ENCODE results near the gene HM13. TPM values are rescaled to one million over a fixed set of nuclear protein-coding genes. Genes with fewer than 3 reads are reported as not detected.
A peak's percentile ranks its signal among the peaks of the same experiment; 100 is the strongest.

HM13 gene
- total RNA-seq, 1 experiment from 2014 or later, result 272 TPM

DNA sequence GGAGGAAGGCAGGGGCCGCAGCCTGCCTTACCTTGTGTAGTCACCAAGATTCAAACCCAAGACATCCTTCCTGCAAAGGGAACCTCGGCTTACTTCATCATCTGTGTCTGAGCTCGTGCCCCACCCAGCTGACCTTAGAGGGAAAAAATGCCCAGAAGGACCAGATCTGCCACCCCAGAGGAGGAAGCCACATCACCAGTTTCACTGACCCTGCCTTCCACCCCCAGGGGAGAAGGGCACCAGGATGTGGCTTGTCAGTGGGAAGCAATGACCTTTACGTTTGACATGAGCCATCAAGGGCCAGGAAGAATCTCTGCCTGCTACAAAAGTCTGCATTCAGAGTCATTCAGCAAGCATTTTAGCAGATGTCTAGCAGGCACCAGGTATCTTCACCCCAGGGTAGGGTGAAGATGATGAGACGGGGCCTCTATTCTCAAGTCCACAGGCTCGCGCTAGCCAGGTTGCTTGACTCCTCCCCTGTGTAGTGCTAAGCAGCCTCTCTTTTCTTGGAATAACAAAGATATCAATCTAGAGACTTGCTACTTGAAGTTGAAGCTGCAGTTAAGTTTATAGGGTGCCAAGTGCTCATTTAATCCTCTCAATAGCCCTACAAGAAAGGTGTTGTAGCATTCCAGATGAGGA lies 28.1 kb downstream of the HM13 start:
- no peaks in the 10 kb centered on the region for H3K27me3 ChIP-seq (ENCODE audit: insufficient read depth, low read depth)
- peak overlapping the region; percentile 61 for H3K4me2 ChIP-seq
- no peak overlapping the region for H3K4me3 ChIP-seq
- ChIA-PET POLR2A (ENCODE audit: unreplicated experiment) (interaction anchor here (0.6 to 0.8 kb wide), 3 partner anchors 20 to 63 kb away, joined by 3 to 7 read pairs (median 4); partner anchors contain the start of gene ID1), CTCF (interaction anchor here (1.8 to 1.9 kb wide), 2 partner anchors 25 to 70 kb away, joined by 6 to 8 read pairs; no protein-coding TSS in a partner anchor)
- peaks cover 55% of the 10 kb centered on the region for H3K79me2 ChIP-seq (ENCODE audit: low read depth)
- H3K4me1 ChIP-seq (replicated peaks; ENCODE audit: insufficient read depth), result peaks cover 80% of the 10 kb centered on the region
- H4K20me1 ChIP-seq (ENCODE audit: insufficient read depth), result no peaks in the 10 kb centered on the region
- H3K27ac ChIP-seq, result peak overlapping the region; percentile 89
- peaks cover 83% of the 10 kb centered on the region for H3F3A ChIP-seq (ENCODE audit: insufficient read depth, low read depth)
- H3K9me3 ChIP-seq (ENCODE audit: insufficient read depth, low read depth), result no peaks in the 10 kb centered on the region
- intact Hi-C loops (cut with micrococcal nuclease; ENCODE audit: unreplicated experiment), result loop anchor here (2.0 kb wide), 1 partner anchor 28 kb away; the partner anchor contains the start of gene HM13
- BruUV-seq (replicated peaks), result no TSS peak
- peaks cover 36% of the 10 kb centered on the region for H3K36me3 ChIP-seq (ENCODE audit: low read depth)
- H2AFZ ChIP-seq, result no peak overlapping the region
- DNase-seq, result peak; percentile 85 to 94
- TF ChIP-seq CTCF (conservative IDR thresholded peaks at IDR 0.05) (no peak), EZH2 (IDR thresholded peaks at IDR 0.05; ENCODE audit: low read depth) (no peak)
- no peaks in the 10 kb centered on the region for H3K9me2 ChIP-seq (ENCODE audit: insufficient read depth)

DNA sequence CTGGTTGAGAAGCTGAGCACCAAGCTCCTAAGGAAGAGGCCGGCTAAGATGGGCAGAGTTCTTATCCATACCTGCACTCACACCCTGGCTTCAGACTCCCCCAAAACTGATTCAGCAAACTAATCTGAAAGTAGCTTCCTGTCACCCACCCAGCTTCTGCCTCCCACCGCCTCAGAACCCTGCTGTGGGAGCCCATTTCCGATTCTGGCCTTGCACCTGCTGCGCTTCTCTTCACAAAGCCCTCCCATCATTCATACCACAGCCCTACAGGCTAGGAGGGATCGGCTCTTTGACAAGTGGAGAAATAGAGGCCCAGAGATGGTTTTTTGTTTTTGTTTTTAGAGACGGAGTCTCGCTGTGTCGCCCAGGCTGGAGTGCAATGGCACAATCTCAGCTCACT lies 28.7 kb downstream of the HM13 start:
- Histone ChIP-seq H3K27me3 (ENCODE audit: insufficient read depth, low read depth) (no peaks in the 10 kb centered on the region), H3K9me3 (ENCODE audit: insufficient read depth, low read depth) (no peaks in the 10 kb centered on the region), H3K9me2 (ENCODE audit: insufficient read depth) (no peaks in the 10 kb centered on the region), H3K79me2 (ENCODE audit: low read depth) (peaks cover 62% of the 10 kb centered on the region), H3F3A (ENCODE audit: insufficient read depth, low read depth) (peaks cover 81% of the 10 kb centered on the region), H3K4me3 (no peak overlapping the region), H3K27ac (peak overlapping the region; percentile 89), H3K4me1 (replicated peaks; ENCODE audit: insufficient read depth) (peaks cover 78% of the 10 kb centered on the region), H3K4me2 (peak overlapping the region; percentile 61), H3K36me3 (ENCODE audit: low read depth) (peaks cover 37% of the 10 kb centered on the region), H4K20me1 (ENCODE audit: insufficient read depth) (no peaks in the 10 kb centered on the region), H2AFZ (no peak overlapping the region)
- TF ChIP-seq EZH2 (IDR thresholded peaks at IDR 0.05; ENCODE audit: low read depth) (no peak), CTCF (conservative IDR thresholded peaks at IDR 0.05) (no peak)
- no TSS peak for BruUV-seq (replicated peaks)
- ChIA-PET POLR2A (ENCODE audit: unreplicated experiment) (no interaction called here), CTCF (interaction anchor here (0.6 to 1.9 kb wide), 2 partner anchors 24 to 154 kb away, joined by 3 to 6 read pairs; no protein-coding TSS in a partner anchor)
- intact Hi-C loops (cut with micrococcal nuclease; ENCODE audit: unreplicated experiment), result loop anchor here (2.0 kb wide), 1 partner anchor 28 kb away; the partner anchor contains the start of gene HM13
- DNase-seq, result no peak

DNA sequence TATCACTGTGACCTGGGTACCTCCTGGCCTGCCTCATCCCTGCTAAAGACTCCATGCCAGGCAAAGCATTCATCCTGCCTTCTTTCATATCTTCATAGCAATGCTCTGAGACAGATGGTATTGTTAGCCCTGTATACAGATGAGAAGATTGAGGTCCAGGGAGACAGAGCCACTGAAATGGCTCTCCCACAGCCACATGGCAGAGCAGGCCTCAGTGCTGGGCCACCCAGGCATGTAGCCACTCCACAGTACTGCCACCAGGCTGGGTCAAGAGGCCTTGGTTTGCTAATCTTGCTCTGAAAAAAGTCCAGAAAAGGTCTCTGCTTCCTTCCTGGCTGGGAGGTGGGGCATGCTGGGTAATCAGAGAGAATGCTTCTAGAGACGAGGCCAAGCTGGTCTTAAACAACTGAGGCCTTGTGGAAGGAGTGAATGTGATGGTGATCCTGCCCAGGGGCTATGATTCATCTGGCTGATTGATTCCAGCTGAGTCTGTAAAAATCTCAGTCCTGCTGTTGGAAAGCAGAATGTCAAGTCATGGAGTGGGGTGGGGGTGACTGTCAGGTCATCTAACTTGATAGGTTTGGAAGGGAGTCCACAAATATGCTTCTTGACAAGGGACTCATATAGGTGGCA lies 29.8 kb downstream of the HM13 start:
- H3K4me1 ChIP-seq (replicated peaks; ENCODE audit: insufficient read depth), result peaks cover 75% of the 10 kb centered on the region
- peak; percentile 52 to 82 for DNase-seq
- peak overlapping the region; percentile 75 for H3K4me2 ChIP-seq
- H2AFZ ChIP-seq, result no peak overlapping the region
- H3K27me3 ChIP-seq (ENCODE audit: insufficient read depth, low read depth), result no peaks in the 10 kb centered on the region
- POLR2A ChIA-PET (ENCODE audit: unreplicated experiment), result interaction anchor here (0.7 kb wide), 2 partner anchors 30 to 60 kb away, joined by 3 read pairs; no protein-coding TSS in a partner anchor
- H3K36me3 ChIP-seq (ENCODE audit: low read depth), result peaks cover 39% of the 10 kb centered on the region
- H3K79me2 ChIP-seq (ENCODE audit: low read depth), result peaks cover 73% of the 10 kb centered on the region
- no peak for TF ChIP-seq CTCF (conservative IDR thresholded peaks at IDR 0.05)
- TF ChIP-seq EZH2 (IDR thresholded peaks at IDR 0.05; ENCODE audit: low read depth), result no peak
- intact Hi-C loops (cut with micrococcal nuclease; ENCODE audit: unreplicated experiment), result loop anchor here (2.0 kb wide), 2 partner anchors 17 to 29 kb away; partner anchors contain the start of gene HM13
- no TSS peak for BruUV-seq (replicated peaks)
- CTCF ChIA-PET, result interaction anchor here (0.6 to 2.2 kb wide), 2 partner anchors 47 to 68 kb away, joined by 3 to 6 read pairs; no protein-coding TSS in a partner anchor
- no peaks in the 10 kb centered on the region for H3K9me3 ChIP-seq (ENCODE audit: insufficient read depth, low read depth)
- peak overlapping the region; percentile 89 for H3K27ac ChIP-seq
- H3F3A ChIP-seq (ENCODE audit: insufficient read depth, low read depth), result peaks cover 71% of the 10 kb centered on the region
- no peaks in the 10 kb centered on the region for H3K9me2 ChIP-seq (ENCODE audit: insufficient read depth)
- no peak overlapping the region for H3K4me3 ChIP-seq
- no peaks in the 10 kb centered on the region for H4K20me1 ChIP-seq (ENCODE audit: insufficient read depth)

Measured in PC-9 (cell line).